ENCODE results near the gene CNN2. TPM values are rescaled to one million over a fixed set of nuclear protein-coding genes. Genes with fewer than 3 reads are reported as not detected.

Gene CNN2
- total and polyA plus RNA-seq, 9 donors, result 60.6 to 438 (median 192) TPM

DNA sequence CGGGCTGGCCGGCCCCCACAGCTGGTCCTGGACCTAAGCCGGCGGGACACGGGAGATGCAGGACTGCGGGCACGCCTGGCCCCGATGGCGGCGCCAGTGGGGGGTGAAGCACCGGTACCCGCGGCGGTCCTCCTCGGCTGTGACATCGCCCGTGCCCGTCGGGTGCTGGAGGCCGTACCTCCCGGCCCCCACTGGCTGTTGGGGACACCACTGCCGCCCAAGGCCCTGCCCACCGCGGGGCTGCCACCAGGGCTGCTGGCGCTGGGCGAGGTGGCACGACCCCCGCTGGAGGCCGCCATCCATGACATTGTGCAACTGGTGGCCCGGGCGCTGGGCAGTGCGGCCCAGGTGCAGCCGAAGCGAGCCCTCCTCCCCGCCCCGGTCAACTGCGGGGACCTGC, 23.1 kb upstream of the CNN2 start:
- Histone ChIP-seq H3K27ac (no peak overlapping the region), H3K4me1 (ENCODE audit: insufficient read depth) (no peaks in the 10 kb centered on the region), H3K4me3 (no peak overlapping the region), H3K36me3 (no peaks in the 10 kb centered on the region), H3K27me3 (peaks cover 11% of the 10 kb centered on the region), H3K9me3 (no peaks in the 10 kb centered on the region)
- TF ChIP-seq EP300 (IDR thresholded peaks at IDR 0.05) (no peak), POLR2A (IDR thresholded peaks at IDR 0.05) (no peak)
- 83 to 87% (median 84%) methylated on average over 32 to 37 of the region's 37 CpGs for WGBS, 3 donors
- intact Hi-C loops (cut with DNase I), result no loop called here
- peak in 1 of 5 donors; percentile 33 for DNase-seq

DNA sequence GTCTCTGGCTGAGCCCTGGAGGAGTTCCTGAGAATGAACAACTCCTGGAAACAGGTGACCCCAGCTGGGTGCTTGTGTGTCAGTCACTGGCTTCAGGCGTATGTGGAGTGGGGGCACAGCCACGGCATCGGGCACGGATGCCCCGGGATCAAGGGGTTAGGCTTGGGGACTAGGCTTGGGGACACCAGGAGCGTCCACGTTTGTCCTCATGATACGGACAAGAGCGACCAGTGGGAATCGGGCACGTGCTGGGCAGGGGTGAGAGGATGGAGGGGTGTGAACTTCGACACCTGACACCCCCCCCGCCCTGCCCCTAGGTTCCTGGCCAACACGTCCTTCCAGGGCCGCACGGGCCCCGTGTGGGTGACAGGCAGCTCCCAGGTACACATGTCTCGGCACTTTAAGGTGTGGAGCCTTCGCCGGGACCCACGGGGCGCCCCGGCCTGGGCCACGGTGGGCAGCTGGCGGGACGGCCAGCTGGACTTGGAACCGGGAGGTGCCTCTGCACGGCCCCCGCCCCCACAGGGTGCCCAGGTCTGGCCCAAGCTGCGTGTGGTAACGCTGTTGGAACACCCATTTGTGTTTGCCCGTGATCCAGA, 22.1 kb upstream of the CNN2 start:
- 60 to 70% (median 61%) methylated on average over 16 to 32 of the region's 32 CpGs for WGBS, 3 donors
- Histone ChIP-seq H3K36me3 (no peaks in the 10 kb centered on the region), H3K27ac (no peak overlapping the region), H3K27me3 (peaks cover 5% of the 10 kb centered on the region), H3K9me3 (no peaks in the 10 kb centered on the region), H3K4me1 (ENCODE audit: insufficient read depth) (no peaks in the 10 kb centered on the region), H3K4me3 (no peak overlapping the region)
- intact Hi-C loops (cut with DNase I), result no loop called here
- TF ChIP-seq, protein P1, sequence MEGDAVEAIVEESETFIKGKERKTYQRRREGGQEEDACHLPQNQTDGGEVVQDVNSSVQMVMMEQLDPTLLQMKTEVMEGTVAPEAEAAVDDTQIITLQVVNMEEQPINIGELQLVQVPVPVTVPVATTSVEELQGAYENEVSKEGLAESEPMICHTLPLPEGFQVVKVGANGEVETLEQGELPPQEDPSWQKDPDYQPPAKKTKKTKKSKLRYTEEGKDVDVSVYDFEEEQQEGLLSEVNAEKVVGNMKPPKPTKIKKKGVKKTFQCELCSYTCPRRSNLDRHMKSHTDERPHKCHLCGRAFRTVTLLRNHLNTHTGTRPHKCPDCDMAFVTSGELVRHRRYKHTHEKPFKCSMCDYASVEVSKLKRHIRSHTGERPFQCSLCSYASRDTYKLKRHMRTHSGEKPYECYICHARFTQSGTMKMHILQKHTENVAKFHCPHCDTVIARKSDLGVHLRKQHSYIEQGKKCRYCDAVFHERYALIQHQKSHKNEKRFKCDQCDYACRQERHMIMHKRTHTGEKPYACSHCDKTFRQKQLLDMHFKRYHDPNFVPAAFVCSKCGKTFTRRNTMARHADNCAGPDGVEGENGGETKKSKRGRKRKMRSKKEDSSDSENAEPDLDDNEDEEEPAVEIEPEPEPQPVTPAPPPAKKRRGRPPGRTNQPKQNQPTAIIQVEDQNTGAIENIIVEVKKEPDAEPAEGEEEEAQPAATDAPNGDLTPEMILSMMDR (IDR thresholded peaks at IDR 0.05), result no peak
- no peak for TF ChIP-seq POLR2A (IDR thresholded peaks at IDR 0.05)
- no peak for TF ChIP-seq EP300 (IDR thresholded peaks at IDR 0.05)
- no peak for DNase-seq

DNA sequence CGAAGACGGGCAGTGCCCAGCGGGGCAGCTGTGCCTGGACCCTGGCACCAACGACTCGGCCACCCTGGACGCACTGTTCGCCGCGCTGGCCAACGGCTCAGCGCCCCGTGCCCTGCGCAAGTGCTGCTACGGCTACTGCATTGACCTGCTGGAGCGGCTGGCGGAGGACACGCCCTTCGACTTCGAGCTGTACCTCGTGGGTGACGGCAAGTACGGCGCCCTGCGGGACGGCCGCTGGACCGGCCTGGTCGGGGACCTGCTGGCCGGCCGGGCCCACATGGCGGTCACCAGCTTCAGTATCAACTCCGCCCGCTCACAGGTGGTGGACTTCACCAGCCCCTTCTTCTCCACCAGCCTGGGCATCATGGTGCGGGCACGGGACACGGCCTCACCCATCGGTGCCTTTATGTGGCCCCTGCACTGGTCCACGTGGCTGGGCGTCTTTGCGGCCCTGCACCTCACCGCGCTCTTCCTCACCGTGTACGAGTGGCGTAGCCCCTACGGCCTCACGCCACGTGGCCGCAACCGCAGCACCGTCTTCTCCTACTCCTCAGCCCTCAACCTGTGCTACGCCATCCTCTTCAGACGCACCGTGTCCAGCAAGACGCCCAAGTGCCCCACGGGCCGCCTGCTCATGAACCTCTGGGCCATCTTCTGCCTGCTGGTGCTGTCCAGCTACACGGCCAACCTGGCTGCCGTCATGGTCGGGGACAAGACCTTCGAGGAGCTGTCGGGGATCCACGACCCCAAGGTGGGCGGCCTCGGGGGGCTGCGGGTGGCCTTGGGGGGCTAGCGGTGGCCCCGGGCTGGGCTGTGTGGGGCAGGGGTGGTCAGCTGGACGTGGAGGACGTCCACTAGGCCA, 21.4 kb upstream of the CNN2 start:
- no peaks in the 10 kb centered on the region for H3K9me3 ChIP-seq
- peaks cover 1% of the 10 kb centered on the region for H3K27me3 ChIP-seq
- H3K4me1 ChIP-seq (ENCODE audit: insufficient read depth), result no peaks in the 10 kb centered on the region
- H3K27ac ChIP-seq, result no peak overlapping the region
- H3K4me3 ChIP-seq, result no peak overlapping the region
- no peaks in the 10 kb centered on the region for H3K36me3 ChIP-seq
- intact Hi-C loops (cut with DNase I), result no loop called here
- TF ChIP-seq EP300 (IDR thresholded peaks at IDR 0.05) (no peak), POLR2A (IDR thresholded peaks at IDR 0.05) (no peak)
- TF ChIP-seq, protein P1 (IDR thresholded peaks at IDR 0.05), result no peak
- 83 to 90% (median 85%) methylated on average over 70 of the region's 70 CpGs for WGBS, 3 donors
- no peak for DNase-seq

DNA sequence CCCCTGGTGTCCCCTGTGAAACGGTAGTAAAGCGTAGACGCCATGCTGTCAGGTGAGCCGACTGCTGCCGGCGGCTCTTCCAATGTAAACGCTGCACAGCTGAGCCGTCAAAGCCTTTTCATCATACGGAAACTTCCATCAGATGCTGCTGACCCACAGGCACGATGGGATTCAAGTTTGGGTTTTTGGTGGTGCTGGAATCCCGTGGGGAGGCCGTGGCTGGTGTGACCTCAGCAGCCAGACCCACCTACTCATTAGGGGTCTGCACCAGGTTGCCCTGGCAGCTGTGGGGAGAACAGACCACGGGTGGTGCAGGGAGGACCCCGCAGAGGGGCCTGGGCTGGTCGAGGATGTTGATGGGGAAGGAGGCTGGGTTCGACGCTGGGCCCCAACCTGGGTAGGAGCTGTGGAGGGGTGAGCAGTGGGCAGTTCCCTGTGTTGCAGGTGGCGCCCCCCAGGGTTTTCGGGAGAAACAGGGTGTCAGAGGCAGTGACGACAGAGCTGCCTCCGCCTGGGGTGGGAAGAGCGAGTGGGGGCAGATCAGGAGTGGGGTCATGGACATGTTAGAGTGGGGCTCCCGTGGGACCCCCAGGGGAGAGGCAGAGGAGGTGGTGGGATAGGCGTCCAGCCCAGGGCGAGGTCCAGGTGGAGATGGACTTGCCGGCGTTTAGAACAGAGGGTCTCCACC, 19.6 kb upstream of the CNN2 start:
- H3K27me3 ChIP-seq, result no peaks in the 10 kb centered on the region
- no peaks in the 10 kb centered on the region for H3K9me3 ChIP-seq
- H3K36me3 ChIP-seq, result no peaks in the 10 kb centered on the region
- TF ChIP-seq POLR2A (IDR thresholded peaks at IDR 0.05) (no peak), EP300 (IDR thresholded peaks at IDR 0.05) (no peak)
- TF ChIP-seq, protein P1 (IDR thresholded peaks at IDR 0.05), result no peak
- no peak overlapping the region for H3K4me3 ChIP-seq
- WGBS, 3 donors, result 77 to 84% (median 81%) methylated on average over 27 of the region's 27 CpGs
- intact Hi-C loops (cut with DNase I), result no loop called here
- H3K4me1 ChIP-seq (ENCODE audit: insufficient read depth), result peaks cover 2% of the 10 kb centered on the region
- DNase-seq, result no peak
- H3K27ac ChIP-seq, result no peak overlapping the region

All from ovary (tissue), 9 donors.